Measurements from ENCODE around the gene ZBTB42.

ZBTB42 gene

GRCh38 chr14:104821229-104821945 is 20.5 kb downstream of the ZBTB42 start:
- no peak for TF ChIP-seq TAF1 (IDR thresholded peaks at IDR 0.05; ENCODE audit: borderline replicate concordance, insufficient read depth, low read length)
- no peak for TF ChIP-seq SIN3A (IDR thresholded peaks at IDR 0.05; ENCODE audit: borderline replicate concordance, insufficient read depth, low read length)
- no peak for TF ChIP-seq REST (IDR thresholded peaks at IDR 0.05; ENCODE audit: insufficient read depth in 1 of 2, low read depth in 2 of 2, low read length in 2 of 2)
- TF ChIP-seq POLR2AphosphoS5 (IDR thresholded peaks at IDR 0.05; ENCODE audit: low read depth, low read length) = no peak
- TF ChIP-seq FOXP2 (optimal IDR thresholded peaks at IDR 0.05; ENCODE audit: borderline replicate concordance, extremely low read depth, extremely low read length, insufficient read depth) = no peak

- TF ChIP-seq REST (IDR thresholded peaks at IDR 0.05; ENCODE audit: insufficient read depth in 1 of 2, low read depth in 2 of 2, low read length in 2 of 2) (no peak), SIN3A (IDR thresholded peaks at IDR 0.05; ENCODE audit: borderline replicate concordance, insufficient read depth, low read length) (no peak), TAF1 (IDR thresholded peaks at IDR 0.05; ENCODE audit: borderline replicate concordance, insufficient read depth, low read length) (no peak), POLR2AphosphoS5 (IDR thresholded peaks at IDR 0.05; ENCODE audit: low read depth, low read length) (no peak), FOXP2 (optimal IDR thresholded peaks at IDR 0.05; ENCODE audit: borderline replicate concordance, extremely low read depth, extremely low read length, insufficient read depth) (no peak)
Measured at GRCh38 chr14:104821971-104822608, 21.2 kb downstream of the ZBTB42 start.

GRCh38 chr14:104822821-104823615 is 22.1 kb downstream of the ZBTB42 start:
- no peak for TF ChIP-seq TAF1 (IDR thresholded peaks at IDR 0.05; ENCODE audit: borderline replicate concordance, insufficient read depth, low read length)
- no peak for TF ChIP-seq SIN3A (IDR thresholded peaks at IDR 0.05; ENCODE audit: borderline replicate concordance, insufficient read depth, low read length)
- no peak for TF ChIP-seq FOXP2 (optimal IDR thresholded peaks at IDR 0.05; ENCODE audit: borderline replicate concordance, extremely low read depth, extremely low read length, insufficient read depth)
- no peak for TF ChIP-seq REST (IDR thresholded peaks at IDR 0.05; ENCODE audit: insufficient read depth in 1 of 2, low read depth in 2 of 2, low read length in 2 of 2)
- TF ChIP-seq POLR2AphosphoS5 (IDR thresholded peaks at IDR 0.05; ENCODE audit: low read depth, low read length) = no peak

DNA sequence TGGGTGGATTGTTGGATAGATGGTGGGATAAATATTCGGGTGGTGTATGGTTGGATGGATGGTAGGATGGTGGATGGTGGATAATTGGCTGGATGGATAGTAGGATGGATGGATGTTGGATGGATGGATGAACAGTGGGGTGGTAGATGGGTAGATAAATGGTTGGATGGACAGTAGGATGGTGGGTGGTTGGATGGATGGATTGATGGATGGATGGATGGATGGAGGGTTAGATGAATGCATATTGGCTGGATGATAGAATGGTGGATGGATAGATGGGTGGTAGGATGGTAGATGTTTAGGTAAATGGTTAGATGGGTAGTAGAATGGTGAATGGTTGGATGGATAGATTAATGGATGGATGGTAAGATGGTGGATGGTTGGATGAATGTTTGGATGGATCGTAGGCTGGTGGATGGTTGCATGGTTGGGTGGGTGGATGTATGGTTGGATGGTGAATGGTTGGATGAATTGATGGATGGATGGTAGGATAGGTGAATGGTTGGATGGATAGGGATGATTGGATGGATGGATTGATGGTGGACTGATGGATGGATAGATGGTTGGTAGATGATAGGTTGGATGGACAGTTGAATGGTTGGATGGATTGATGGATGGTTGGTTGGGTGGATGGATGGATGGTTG is 23.6 kb downstream of the ZBTB42 start:
- TF ChIP-seq REST (IDR thresholded peaks at IDR 0.05; ENCODE audit: insufficient read depth in 1 of 2, low read depth in 2 of 2, low read length in 2 of 2) = no peak
